NCI-H748 (cell line): ENCODE measurements around the gene ACSS2.

Experiments used
- DNase-seq: peaks from one replicate; lab custom pipeline; 2025; ENCODE audit not compliant: unreplicated experiment; lab: John Stamatoyannopoulos, UW

Gene ACSS2, protein sequence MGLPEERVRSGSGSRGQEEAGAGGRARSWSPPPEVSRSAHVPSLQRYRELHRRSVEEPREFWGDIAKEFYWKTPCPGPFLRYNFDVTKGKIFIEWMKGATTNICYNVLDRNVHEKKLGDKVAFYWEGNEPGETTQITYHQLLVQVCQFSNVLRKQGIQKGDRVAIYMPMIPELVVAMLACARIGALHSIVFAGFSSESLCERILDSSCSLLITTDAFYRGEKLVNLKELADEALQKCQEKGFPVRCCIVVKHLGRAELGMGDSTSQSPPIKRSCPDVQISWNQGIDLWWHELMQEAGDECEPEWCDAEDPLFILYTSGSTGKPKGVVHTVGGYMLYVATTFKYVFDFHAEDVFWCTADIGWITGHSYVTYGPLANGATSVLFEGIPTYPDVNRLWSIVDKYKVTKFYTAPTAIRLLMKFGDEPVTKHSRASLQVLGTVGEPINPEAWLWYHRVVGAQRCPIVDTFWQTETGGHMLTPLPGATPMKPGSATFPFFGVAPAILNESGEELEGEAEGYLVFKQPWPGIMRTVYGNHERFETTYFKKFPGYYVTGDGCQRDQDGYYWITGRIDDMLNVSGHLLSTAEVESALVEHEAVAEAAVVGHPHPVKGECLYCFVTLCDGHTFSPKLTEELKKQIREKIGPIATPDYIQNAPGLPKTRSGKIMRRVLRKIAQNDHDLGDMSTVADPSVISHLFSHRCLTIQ

DNA sequence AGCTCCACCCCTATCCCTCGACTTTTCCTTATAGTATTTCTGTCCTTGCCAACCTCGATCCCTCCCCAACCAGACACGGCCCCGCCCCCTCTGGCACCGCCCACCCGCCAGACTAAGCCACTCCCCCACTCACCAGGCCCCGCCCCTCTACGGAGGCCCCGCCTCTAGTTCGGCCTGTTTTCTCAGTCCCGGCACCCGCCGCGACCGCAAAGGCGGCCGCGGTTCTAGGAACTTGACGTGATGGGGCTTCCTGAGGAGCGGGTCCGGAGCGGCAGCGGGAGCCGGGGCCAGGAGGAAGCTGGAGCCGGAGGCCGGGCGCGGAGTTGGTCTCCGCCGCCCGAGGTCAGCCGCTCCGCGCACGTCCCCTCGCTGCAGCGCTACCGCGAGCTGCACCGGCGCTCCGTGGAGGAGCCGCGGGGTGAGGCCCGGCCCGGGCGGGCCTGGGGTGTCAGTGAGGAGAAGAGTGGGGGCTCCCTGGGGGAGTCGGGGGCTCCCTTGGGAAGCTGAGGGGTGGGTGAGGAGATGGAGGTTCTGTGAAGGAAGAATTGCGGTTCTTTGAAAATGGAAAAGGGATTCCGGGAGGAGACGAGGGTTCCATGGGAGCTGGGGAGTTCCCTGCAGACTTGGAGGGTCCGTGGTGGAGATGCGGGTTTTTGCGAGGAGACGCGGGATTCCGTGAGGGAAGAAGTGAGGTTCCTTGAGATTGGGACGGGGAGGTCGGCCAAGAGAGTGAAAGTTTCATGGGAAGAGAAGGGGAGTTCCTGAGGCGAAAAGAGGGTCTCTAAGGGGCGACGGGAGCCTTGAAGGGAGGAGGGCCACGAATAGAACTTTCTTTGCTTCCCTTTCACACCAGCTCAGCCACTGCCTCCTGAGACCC is at the start of gene ACSS2:
ACSS2 (plus strand) TSS at position 207 of the 877 bp plus-strand sequence; CDS start at position 241, 34 bp downstream.
- no peak for DNase-seq

DNA sequence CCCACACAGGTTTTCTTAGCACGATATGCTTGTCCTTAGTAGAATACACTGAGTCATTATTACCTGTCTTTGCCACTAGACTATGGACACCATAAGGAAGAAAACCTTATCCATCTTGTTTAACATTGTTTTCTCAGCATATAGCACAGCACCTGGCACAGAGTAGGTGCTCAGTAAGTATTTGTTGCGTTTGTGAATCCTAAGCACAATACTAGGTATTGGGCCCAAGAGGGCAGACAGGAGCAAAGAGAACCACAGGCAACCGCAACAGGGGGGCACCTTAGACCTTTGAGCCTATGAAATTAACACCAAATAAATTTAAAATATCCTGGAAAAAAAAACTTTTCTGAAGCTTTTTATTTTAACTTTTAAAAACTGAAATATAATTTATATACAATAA is 47.2 kb upstream of the ACSS2 start:
- no peak for DNase-seq

DNA sequence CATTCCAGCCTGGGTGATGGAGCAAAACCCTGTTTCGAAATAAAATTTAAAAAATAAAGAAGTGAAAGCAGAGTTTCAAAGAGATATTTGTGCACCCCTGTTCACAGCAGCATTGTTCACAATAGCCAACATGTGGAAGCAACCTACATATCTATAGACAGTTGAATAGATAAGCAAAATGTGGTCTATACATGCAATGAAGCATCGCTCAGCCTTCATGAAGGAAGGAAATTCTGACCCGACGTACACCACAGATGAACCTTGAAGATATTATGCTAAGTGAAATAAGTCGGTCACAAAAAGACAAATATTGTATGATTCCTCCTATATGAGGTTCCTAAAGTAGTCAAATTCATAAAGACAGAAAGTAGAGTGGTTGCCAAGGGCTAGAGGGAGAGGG is 44.5 kb upstream of the ACSS2 start:
- DNase-seq = no peak

DNA sequence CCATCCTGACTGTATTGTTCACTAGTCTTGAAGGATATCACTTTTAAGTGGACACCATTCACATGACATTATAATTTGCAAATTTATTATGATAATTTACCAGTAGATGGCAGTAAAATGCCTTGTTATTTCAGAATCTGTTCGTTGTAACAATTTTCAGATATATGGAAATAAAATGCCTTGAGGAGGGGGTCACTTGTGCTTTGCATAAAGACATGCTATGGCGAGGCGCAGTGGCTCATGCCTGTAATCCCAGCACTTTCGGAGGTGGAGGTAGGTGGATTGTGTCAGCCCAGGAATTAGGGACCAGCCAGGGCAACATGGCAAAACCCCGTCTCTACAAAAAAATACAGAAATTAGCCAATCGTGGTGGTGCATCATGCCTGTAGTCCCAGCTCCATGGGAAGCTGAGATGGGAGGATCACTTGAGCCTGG is 41.9 kb upstream of the ACSS2 start:
- DNase-seq = peak; percentile 61

DNA sequence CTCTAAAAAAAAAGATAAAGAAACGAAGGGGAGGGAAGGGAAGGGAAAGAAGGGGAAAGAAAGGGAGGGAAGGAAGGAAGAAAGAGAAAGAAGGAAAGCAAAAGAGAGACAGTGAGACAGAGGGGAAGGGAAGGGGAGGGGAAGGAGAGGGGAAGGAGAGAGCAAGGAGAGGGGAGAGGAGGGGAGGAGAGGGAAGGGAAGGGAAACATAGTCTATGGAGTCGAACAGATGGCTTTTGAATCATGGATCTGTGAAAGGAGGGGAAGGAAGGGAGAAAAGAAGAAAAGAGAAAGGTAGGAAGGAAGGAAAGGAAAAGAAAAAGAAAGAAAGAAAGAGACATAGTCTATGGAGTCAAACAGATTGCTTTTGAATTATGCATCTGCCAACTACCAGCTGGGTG is 34.3 kb upstream of the ACSS2 start:
- no peak for DNase-seq

DNA sequence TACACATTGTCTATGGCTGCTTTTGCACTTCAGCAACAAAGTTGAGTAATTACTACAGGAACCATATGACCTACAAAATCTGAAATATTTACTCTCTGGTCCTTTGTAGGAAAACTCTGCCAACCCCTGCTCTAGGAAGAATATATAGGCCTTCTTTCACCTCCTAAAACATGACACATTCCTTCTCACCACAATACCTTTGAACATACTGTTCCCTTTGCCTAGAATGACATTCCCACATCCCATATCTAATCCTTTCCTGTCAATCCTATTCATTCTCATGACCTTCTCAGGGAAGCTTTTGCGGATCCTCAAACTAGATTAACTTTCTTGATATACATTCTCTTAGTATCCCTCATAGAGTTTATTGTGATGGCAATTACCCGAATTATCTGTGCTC is 33.0 kb upstream of the ACSS2 start:
- no peak for DNase-seq

DNA sequence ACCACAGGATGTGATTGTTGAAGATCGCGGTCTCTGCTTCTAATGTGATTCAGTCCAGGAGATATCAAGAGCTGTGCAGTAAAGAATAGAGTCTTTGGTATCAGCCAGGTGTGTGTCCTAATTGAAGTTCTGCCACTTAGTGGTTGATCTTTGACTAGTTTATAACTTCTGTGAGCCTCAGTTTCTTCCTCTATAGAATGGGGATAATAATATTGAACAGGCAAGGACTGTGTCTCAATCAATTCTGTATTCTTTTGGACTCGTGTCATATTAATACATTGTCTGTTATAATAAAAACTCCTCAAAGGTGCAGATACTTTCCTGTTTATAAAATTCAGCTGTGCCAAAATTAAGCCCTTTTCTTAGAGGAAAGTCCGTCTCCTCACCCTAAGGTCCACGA is 27.8 kb upstream of the ACSS2 start:
- no peak for DNase-seq

DNA sequence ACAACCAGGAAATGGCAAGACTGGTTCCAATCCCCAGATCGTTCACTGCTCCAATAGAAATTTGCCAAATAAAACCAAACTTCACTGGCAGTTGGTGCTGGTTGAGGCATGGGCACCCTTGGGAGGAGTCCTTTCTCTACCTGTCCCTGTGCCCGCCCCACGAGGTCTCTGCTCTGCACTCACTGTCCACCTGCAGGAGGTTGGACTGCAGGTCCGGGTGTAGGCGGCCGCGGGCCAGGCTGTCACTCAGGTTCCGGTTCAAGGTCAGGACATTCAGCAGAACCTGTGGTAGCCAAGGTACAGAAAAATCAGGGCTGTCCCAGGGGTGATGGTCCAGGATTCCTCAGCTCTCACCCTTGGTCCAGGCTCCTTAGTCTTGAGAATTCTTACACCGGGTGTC is 26.6 kb upstream of the ACSS2 start:
- no peak for DNase-seq

DNA sequence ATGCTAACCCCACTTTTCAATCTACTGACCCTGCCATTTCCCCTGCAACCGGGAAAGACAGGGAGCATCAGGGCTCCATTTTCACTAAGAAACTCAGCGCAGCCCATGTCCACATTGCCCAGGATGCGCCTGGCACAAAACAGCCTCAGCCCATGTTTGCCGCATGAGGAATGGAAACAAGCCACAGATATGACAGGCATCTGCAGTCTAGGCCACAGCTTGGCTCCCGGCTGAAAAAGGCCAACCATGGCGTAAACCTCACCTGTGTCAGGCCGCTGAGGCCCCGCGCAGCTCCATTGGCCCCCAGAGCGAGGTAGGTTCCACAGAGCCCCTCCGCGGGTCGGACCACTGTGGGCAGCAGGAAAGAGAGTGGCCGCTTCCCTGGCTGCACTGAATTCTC is 25.4 kb upstream of the ACSS2 start:
- DNase-seq = no peak

DNA sequence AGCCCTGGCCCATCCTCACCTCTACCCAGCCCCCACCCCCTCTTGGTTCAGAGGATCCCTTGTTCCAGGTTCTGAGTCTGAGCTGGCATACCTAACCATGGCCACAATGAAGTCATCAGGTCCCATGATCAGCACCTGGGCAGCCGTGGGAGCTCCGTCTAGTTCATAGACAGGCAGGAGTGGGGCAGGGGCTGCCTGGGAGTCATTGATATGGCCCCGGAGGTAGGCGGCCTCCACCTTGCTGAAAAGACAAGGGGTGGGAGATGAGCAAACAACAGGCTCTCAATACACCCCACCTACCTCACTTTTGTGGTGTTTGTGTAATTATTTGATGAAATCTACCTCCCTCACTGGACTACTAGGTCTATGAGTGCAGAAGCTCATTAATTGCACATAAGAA is 24.1 kb upstream of the ACSS2 start:
- no peak for DNase-seq

DNA sequence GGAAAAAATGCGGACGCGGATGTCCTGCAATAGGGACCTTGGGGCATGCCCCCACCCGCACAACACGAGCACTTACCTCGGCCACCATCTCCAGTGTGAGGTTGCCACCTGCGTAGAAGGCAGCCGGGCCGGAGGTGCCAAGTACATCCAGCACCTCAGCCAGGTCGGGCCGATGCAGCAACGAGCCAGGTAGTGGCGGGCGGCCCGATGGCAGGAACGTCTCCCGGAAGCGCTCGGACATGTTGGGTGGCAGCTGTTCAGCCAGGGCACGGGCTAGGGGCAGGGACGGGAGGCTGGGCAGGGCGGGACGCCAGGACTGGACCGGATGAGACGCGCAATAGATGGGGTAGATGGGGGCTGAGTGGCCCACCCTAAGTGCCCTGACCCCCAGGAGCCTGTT is 17.0 kb upstream of the ACSS2 start:
- DNase-seq = no peak

DNA sequence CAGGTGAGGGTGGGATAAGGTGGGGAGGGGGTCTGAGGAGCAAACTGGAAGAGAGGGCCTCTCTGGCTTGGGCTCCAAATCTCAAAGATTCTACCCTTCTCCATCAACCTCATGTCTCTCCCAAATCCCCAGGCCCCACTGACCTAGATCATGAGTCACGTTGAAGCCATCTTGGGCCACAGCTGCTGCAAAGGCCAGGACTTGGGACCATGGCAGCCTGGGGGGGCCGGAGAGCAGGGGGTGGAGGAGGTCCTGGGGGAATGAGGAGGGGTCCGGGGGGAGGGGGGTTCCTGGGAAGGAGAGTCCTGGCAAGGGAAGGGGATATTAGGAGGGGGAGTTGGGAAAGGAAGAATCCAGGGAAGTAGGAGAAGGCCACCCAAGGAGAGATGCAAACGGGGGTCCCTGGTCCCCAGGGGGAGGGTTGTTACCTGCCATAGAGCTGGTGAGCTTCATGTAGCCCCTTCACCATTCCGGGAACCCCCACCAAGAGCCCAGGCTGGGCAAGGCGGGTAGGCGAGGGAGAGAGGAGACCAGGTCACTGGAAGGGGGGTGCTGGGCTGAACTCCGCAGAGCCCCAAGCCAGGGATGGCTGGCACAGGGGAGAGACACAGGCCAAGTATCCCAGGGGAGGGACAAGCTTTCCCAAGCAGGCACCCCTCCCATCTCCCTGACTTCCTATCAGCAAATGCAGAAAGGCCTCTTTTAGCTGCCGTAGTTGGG is 16.4 kb upstream of the ACSS2 start:
- no peak for DNase-seq

DNA sequence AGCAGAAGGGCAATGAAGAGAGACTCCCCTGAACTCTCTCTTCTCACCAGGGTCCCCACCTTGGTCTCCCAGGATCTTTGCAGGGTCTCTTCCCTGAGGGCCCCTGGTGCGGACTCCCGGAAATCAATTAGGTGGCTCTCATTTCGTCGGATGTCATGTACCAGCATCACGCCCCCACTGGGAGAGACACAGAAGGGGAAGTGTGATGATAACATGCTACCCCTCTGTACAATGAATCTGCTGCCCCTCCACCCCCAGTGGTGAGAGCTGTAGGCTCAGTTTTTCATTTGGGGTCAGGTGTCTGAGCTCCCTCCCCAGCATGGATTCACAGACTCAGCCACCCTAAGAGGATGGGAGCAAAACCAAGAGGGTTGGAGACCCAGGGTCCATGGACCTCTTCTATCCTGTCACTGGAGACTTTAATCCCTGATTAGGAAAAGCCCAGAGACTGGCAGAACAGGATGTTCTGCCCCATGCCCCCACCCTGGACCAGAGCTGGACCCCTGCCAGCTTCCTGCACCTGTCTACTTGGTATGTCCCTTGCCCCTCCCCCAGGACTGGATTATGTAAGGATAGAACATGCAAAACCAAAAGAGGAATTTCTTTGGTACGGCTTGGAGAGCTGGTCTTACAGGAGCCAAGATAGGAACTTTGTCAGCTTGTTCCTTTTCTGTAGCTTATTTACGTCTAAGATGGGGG is 14.9 kb upstream of the ACSS2 start:
- peak; percentile 61 for DNase-seq

DNA sequence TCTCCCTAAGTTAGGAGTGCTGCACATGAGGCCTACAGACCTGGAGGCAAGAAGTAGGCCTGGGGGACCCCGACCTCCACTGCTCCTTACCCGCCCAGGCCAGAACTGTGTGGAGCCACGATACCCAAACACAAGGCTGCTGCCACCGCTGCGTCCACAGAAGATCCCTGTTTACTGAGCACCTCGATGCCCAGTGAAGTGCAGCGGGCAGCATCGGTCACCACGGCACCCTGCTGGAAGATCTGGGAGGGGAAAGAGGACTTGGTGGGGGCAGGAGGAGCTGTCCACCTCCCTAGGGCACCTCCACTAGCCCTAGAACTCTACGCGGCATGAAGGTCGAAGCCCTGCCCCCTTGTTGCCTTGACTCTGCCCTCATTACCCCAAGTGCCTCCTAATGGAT is 13.7 kb upstream of the ACSS2 start:
- DNase-seq = no peak

DNA sequence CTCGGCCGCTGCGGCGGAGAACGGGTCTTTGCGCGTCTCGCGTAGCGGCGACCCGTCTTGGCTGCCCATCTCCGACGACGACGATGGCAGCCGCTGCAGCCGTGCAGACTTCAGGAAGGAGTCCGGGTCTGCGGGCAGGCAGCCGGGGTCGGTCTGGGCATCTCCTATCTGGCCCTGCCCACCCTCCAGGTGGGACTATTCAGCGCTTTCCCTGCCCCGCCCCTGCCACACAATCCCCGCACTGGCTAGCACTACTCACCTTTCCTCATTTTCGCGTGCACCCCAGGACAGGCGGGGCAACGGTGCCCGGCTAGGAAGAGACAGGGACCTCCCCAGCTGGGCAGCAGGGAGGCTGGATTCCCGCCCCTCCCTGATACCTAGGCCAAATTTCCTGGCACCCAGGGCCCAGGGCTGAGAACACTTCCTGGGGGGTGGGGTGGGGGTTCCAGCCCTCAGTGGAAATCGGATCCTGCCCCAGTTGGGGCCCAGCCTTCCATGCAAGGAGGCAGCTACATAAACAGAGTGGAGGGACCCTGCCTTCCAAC is 12.9 kb upstream of the ACSS2 start:
- DNase-seq = no peak

DNA sequence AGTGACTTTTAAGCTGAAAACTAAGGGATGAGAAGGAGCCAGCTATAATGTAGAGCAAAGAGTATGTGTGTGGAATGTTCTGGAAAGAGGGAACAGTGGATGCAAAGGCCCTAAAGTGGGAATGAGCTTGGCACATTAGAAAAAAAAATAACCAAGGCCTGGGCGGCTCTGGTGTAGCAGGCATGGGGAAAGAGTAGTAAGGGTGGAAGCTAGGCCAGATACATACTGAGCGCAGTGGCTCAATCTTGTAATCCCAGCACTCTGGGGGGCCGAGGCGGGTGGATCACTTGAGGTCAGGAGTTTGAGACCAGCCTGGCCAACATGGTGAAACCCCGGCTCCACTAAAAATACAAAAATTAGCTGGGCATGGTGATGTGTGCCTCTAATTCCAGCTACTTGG is 12.2 kb upstream of the ACSS2 start:
- DNase-seq = no peak

DNA sequence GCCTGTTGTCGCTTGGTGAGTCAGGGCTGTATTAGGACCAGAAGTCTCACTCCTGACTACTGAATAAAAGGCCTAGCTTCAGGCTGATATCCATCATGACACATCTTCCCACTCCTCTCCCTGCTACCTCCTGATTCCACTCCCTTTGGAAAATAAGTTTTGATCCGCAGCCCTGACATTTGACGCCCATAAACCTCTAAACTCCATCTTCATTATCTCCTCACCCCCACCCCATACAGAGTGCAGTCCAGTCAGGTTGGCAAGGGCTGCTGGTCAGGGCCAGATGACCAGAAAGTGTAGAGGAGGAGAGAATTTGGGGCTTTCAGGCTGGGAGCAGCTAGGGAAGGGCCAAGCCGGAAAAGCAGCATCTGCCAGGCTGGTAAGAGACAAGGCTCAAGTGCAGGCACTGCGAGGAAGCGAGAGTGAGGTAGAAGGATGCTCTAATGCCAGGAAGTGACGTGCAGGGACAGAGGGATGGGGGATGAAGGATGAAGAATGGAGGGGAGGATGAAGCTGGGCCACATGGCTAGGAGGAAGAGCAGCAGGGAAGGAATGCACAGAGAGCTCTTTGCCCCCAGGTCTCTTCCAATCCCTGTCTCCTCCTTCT is 5.0 kb upstream of the ACSS2 start:
- DNase-seq = peak; percentile 16

DNA sequence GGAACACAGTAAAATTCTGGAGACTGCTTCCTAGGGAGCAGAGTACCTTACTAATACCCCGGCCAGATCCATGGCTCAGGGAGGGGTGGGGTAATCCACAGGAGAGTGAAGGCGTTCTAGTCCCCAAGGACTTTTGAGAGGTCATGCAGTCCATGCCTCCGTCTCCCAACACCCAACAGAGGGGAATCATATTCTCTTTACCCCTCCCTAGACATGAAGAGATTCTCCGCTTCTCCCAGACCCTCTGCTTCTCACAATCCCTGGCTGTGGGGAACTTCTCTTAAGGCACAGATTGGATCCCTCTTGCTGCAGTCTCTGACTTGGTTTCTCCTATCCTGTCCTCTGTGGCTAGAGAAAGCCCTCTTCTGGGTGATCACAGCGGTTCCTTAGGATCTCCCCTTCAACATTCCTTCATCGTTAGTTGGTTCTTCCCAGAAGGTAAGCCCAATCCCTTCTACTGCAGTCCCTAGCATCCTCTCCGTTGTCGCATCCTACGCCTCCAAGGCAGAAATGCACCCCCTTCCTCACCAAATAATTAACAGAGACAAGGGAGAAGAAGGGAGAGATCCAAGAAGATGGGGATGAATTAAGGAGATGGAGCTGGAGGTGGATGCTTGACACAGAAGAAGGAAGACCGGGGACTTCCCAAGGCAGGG is 4.3 kb upstream of the ACSS2 start:
- no peak for DNase-seq

DNA sequence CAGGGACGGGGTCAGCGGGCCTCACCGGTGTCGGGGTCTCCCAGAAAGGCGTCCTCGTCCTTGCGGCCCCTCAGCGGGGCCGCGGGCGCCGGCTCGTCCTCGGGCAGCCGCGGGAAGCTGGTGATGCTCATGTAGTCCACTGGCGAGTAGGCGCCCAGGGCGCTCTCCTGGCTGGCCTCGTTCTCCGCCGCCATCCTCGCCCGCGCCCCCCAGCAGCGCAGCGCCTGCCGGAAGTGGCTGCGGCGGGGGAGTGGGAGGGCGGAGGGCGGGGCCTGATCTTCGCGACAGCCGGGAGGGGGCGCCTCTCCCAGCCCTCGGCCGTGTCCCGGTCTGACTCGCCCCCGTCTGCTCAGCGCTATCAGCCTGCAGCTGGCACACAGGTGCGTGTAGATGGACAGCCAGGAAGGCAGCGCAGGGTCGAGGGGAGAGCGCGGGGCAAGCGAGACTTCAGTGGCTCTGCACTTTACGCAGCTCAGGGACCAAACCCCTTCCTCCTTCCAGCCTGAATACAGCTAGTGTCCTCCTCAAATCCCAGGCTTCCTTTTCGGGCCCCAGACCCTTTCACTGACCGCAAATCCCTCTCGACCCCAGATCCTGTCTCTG is 3.7 kb upstream of the ACSS2 start, which contains the start of gene GGT7:
GGT7 (minus strand) TSS at position 235 of the 603 bp plus-strand sequence; CDS start at position 194, 41 bp downstream.
- DNase-seq = peak; percentile 89
